Body of pancreas (tissue), 4 donors: ENCODE measurements around the gene HIF1A. TPM values are rescaled to one million over a fixed set of nuclear protein-coding genes. Genes with fewer than 3 reads are reported as not detected.

Source experiments
- ATAC-seq: fragments of 150-250 bp; one replicate; pipeline ENCODE4 v1.9.1; 2016
- DNase-seq, 4 donors: peaks; one replicate each; pipeline ENCODE4 v3.0.0-alpha.2; 2019
- H3K27ac ChIP-seq, 4 donors: fragments of 200-600 bp; sonication (generic); 1 replicate in 3 of 4; 2 replicates in 1 of 4; pipeline versions ENCODE4 v1.5.1 to v1.6.1; 2016 to 2019; ENCODE audit warnings: mild to moderate bottlenecking in 1 of 4, mixed read lengths in 1 of 4, moderate library complexity in 1 of 4
- H3K27me3 ChIP-seq, 2 donors: fragments of 200-600 bp; sonication (generic); one replicate each; pipeline ENCODE4 v1.6.0; 2016; ENCODE audit warnings: mild to moderate bottlenecking in 1 of 2
- H3K36me3 ChIP-seq, 2 donors: fragments of 200-600 bp; sonication (generic); replicated peaks in 1 of 2; 2 replicates each; pipeline ENCODE4 v1.5.1; 2016; ENCODE audit warnings: low read depth in 2 of 2; ENCODE audit not compliant: insufficient read depth in 1 of 2
- H3K4me1 ChIP-seq: fragments of 200-600 bp; sonication (generic); one replicate; pipeline ENCODE4 v1.6.0; 2016
- H3K4me3 ChIP-seq, 2 donors: fragments of 200-600 bp; sonication (generic); 1 replicate in 1 of 2; 2 replicates in 1 of 2; pipeline ENCODE4 v1.5.1; 2016 to 2019
- H3K9me3 ChIP-seq, 3 donors: fragments of 200-600 bp; sonication (generic); 1 replicate in 2 of 3; 2 replicates in 1 of 3; pipeline ENCODE4 v1.5.1; 2016
- CTCF ChIP-seq, 7 experiments: fragments of 450-650 bp in 4 of 7; fragments of 200-600 bp in 3 of 7; sonication (generic) in 3 of 7; IDR thresholded peaks; one replicate each; pipeline ENCODE4 v1.5.1; 2016 to 2019; ENCODE audit warnings: antibody characterized with exemption in 7 of 7
- POLR2A ChIP-seq, 3 donors: fragments of 450-650 bp; IDR thresholded peaks; one replicate each; pipeline ENCODE4 v1.6.1; 2016; ENCODE audit warnings: antibody characterized with exemption in 3 of 3, mild to moderate bottlenecking in 2 of 3
- WGBS, 2 donors: methylation state at CpG; one replicate each; pipeline ENCODE4 v1.1.5; 2017; 5-methylcytosine and 5-hydroxymethylcytosine counted together
- intact Hi-C: fragments of 100-400 bp; cut with DNase I; formaldehyde crosslinking; loops from one replicate; pipeline ENCODE4 v1.15.1; 2023
- total RNA-seq, 2 donors: library from RNA; depleted of rRNA; stranded (reverse); fragments of >200 nt; gene quantifications; one replicate each; pipeline ENCODE4 v1.1.0, GENCODE V29; 2016

Gene HIF1A
- total RNA-seq, 2 donors from 2014 or later: 36.8 to 66.9 TPM

DNA sequence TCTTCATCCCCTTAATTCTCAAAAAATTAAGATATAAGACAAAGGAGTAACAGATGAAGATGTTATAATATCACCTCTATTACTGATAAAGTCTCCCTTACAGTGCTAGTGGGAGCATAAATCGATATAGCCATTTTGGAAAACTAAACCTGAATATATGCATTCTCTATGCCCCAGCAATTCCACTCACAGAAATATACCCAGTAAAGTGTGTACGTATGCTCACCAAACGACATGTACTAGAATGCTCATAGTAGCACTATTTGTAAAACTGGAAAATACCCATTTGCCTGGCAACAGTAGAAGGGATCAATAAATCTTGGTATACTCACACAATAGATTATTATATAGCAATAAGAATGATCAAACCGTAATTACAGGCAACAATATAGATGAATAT, 44.0 kb upstream of the HIF1A start:
- WGBS, 2 donors: 84 to 90% methylated on average over 4 of the region's 4 CpGs
- no peak overlapping the region for H3K4me3 ChIP-seq
- no peaks in the 10 kb centered on the region for H3K27me3 ChIP-seq
- TF ChIP-seq POLR2A (IDR thresholded peaks at IDR 0.05) (no peak), CTCF (IDR thresholded peaks at IDR 0.05) (no peak)
- H3K27ac ChIP-seq: no peak overlapping the region
- H3K36me3 ChIP-seq: no peaks in the 10 kb centered on the region
- intact Hi-C loops: no loop called here
- H3K4me1 ChIP-seq: no peaks in the 10 kb centered on the region
- no peak for ATAC-seq
- H3K9me3 ChIP-seq: no peaks in the 10 kb centered on the region
- DNase-seq: no peak

GRCh38 chr14:61652526-61653262, 42.6 kb upstream of the HIF1A start:
- ATAC-seq (no peak), DNase-seq (no peak)
- no peak overlapping the region for H3K27ac ChIP-seq
- intact Hi-C loops: no loop called here
- no peaks in the 10 kb centered on the region for H3K4me1 ChIP-seq
- no peaks in the 10 kb centered on the region for H3K9me3 ChIP-seq
- TF ChIP-seq CTCF (IDR thresholded peaks at IDR 0.05) (no peak), POLR2A (IDR thresholded peaks at IDR 0.05) (no peak)
- H3K27me3 ChIP-seq: no peaks in the 10 kb centered on the region
- H3K36me3 ChIP-seq: no peaks in the 10 kb centered on the region
- WGBS, 2 donors: 72 to 92% methylated on average over 5 of the region's 5 CpGs
- no peak overlapping the region for H3K4me3 ChIP-seq

DNA sequence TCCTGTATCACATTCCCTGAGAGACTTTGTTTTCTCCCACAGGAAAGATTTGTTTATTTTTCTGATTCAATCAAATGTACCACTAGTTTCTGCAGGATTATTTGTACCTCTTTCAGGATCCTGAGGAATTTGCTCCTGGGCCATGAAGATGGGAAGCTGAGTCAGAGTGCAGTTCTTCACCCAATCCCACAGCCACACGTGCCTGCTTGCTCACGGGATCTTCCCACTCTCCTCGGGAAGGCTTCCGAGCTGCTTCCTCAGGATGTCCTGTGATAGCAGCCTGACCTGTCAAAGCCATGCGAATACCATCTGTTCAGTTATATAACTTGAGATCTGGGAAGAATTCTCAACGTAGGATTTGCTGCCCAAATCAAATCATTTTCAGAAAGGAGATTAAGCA, 41.8 kb upstream of the HIF1A start:
- DNase-seq: peak in 2 of 4 donors; percentile 10 to 18
- TF ChIP-seq POLR2A (IDR thresholded peaks at IDR 0.05): no peak
- no peak for TF ChIP-seq CTCF (IDR thresholded peaks at IDR 0.05)
- intact Hi-C loops: no loop called here
- no peaks in the 10 kb centered on the region for H3K9me3 ChIP-seq
- ATAC-seq: no peak
- no peak overlapping the region for H3K4me3 ChIP-seq
- no peaks in the 10 kb centered on the region for H3K36me3 ChIP-seq
- no peaks in the 10 kb centered on the region for H3K27me3 ChIP-seq
- no peak overlapping the region for H3K27ac ChIP-seq
- H3K4me1 ChIP-seq: no peaks in the 10 kb centered on the region
- 39 to 45% methylated on average over 6 of the region's 6 CpGs for WGBS, 2 donors

- Histone ChIP-seq H3K9me3 (no peaks in the 10 kb centered on the region), H3K4me1 (no peaks in the 10 kb centered on the region), H3K27me3 (no peaks in the 10 kb centered on the region), H3K4me3 (no peak overlapping the region), H3K27ac (no peak overlapping the region), H3K36me3 (no peaks in the 10 kb centered on the region)
- TF ChIP-seq CTCF (IDR thresholded peaks at IDR 0.05) (no peak), POLR2A (IDR thresholded peaks at IDR 0.05) (no peak)
- WGBS, 2 donors: 84 to 91% methylated on average over 1 of the region's 1 CpG
- intact Hi-C loops: no loop called here
- ATAC-seq: no peak
- no peak for DNase-seq
These were observed 41.3 kb upstream of the HIF1A start for GRCh38 chr14:61654026-61654425.

- DNase-seq (no peak), ATAC-seq (no peak)
- Histone ChIP-seq H3K27me3 (no peaks in the 10 kb centered on the region), H3K27ac (no peak overlapping the region), H3K36me3 (no peaks in the 10 kb centered on the region), H3K9me3 (no peaks in the 10 kb centered on the region), H3K4me3 (no peak overlapping the region), H3K4me1 (no peaks in the 10 kb centered on the region)
- 87 to 100% methylated on average over 3 of the region's 3 CpGs for WGBS, 2 donors
- intact Hi-C loops: no loop called here
- TF ChIP-seq CTCF (IDR thresholded peaks at IDR 0.05) (no peak), POLR2A (IDR thresholded peaks at IDR 0.05) (no peak)
These were observed 39.5 kb upstream of the HIF1A start for GRCh38 chr14:61655777-61656176.
